ENCODE measurements around the gene NEB. TPM values are rescaled to one million over a fixed set of nuclear protein-coding genes. Genes with fewer than 3 reads are reported as not detected.
"Not testable (repeated sequence)": the region's sequence is repeated elsewhere in the genome, so short reads cannot be mapped to it uniquely, and the experiment has no call there.

The NEB gene
- total RNA-seq, 1 donor: under 0.01 TPM

DNA sequence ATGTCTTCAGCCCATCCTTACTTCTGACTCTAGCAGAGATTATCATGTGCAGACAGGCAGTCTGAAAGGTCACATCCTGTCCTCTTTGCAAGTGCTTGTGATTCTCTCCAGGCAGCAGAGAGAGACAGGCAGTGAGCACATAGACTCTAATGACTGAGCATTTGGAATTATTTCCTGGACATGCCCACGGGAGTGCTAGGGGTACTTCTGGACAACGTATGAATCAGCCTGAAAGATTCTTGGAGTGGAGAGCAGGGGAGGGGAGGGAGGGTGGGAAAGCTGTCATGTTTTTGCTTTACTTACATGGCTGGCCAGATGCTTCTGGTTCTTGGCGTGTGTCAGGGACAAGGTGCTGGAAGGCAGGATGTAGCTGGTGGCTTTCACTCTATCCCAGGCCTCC is 174.0 kb downstream of the NEB start:
- peak; percentile 35 for DNase-seq (ENCODE audit: low read depth)
- TF ChIP-seq, protein P1, sequence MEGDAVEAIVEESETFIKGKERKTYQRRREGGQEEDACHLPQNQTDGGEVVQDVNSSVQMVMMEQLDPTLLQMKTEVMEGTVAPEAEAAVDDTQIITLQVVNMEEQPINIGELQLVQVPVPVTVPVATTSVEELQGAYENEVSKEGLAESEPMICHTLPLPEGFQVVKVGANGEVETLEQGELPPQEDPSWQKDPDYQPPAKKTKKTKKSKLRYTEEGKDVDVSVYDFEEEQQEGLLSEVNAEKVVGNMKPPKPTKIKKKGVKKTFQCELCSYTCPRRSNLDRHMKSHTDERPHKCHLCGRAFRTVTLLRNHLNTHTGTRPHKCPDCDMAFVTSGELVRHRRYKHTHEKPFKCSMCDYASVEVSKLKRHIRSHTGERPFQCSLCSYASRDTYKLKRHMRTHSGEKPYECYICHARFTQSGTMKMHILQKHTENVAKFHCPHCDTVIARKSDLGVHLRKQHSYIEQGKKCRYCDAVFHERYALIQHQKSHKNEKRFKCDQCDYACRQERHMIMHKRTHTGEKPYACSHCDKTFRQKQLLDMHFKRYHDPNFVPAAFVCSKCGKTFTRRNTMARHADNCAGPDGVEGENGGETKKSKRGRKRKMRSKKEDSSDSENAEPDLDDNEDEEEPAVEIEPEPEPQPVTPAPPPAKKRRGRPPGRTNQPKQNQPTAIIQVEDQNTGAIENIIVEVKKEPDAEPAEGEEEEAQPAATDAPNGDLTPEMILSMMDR (IDR thresholded peaks at IDR 0.05; ENCODE audit: insufficient read depth, low read depth, low read length): no peak
- H3K4me3 ChIP-seq (ENCODE audit: low read depth, low read length): no peak overlapping the region

DNA sequence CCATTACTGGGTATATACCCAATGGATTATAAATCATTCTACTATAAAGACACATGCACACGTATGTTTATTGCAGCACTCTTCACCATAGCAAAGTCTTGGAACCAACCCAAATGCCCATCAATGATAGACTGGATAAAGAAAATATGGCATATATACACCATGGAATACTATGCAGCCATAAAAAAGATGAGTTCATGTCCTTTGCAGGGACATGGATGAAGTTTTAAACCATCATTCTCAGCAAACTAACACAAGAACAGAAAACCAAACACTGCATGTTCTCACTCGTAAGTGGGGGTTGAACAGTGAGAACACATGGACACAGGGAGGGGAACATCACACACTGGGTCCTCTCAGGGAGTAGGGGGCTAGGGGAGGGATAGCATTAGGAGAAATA is 174.8 kb downstream of the NEB start:
- not testable (repeated sequence) for H3K4me3 ChIP-seq (ENCODE audit: low read depth, low read length); DNase-seq (ENCODE audit: low read depth)

DNA sequence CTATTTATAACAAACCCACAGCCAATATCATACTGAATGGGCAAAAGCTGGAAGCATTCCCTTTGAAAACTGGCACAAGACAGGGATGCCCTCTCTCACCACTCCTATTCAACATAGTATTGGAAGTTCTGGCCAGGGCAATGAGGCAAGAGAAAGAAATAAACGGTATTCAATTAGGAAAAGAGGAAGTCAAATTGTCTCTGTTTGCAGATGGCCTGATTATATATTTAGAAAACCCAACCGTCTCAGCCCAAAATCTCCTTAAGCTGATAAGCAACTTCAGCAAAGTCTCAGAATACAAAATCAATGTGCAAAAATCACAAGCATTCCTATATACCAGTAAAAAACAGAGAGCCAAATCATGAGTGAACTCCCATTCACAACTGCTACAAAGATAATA is 176.4 kb downstream of the NEB start:
- H3K4me3 ChIP-seq (ENCODE audit: low read depth, low read length); DNase-seq (ENCODE audit: low read depth): not testable (repeated sequence)

DNA sequence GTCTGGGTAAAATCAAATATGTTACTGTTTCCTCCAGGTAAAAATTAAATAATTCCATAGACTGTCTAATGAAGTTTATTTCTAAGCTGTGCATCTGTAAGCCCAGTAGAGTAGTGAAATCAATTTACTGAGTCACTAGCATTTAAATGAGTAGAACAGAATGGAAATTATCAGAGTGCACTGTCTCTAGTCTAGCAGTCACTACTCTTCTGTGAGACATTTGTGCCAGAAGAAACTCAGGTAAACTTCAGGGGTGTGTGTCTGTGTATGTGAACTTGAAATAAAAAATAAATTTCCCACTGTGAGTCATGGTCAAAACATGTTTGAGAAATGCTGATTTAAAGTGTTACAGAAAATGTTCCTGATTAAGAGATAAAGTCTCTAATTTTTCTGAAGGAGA is 178.2 kb downstream of the NEB start:
- TF ChIP-seq, protein P1 (IDR thresholded peaks at IDR 0.05; ENCODE audit: insufficient read depth, low read depth, low read length): no peak
- peak; percentile 4 for DNase-seq (ENCODE audit: low read depth)

DNA sequence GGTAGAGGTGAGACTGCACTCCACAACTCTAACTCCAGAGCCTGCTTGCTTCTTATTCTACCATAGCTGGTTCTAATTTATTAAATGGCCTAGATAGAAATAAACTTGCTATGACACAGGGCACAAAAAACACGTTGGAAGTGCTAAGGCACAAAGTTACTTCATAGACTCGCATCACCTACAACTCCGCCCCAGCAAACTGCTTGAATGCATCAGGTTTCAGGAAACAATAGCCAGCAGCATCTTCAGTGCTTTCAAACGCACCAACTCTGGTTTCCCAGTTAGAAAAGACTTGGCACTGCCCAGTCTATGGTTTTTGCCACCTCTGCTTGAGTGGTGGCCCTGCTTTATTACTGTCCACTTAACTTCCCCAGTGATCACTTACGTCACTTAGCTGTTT is 182.0 kb downstream of the NEB start:
- TF ChIP-seq, protein P1 (IDR thresholded peaks at IDR 0.05; ENCODE audit: insufficient read depth, low read depth, low read length): no peak

More for the DNA sequence above, 178.2 kb downstream of the NEB start:
- no peak overlapping the region for H3K4me3 ChIP-seq (ENCODE audit: low read depth, low read length)

DNA sequence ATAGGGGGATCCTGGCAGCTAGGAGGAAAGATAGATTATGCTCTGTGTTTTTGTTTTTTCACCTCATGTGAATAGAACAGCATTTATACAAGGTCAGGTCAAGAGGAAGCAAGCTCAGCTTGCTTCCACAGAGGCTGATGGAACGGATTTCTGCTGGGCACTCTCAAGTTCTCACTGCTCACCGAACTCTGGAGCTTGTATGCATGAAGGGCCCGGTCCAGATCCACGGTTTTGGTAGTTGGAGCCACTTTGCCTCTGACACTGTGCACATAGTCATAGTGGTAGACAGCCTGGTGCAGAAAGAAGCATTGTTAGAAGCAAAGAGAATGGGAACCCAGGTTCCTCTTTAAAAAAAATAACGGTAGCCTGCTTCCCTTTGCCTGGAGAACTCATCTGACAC is 182.7 kb downstream of the NEB start:
- TF ChIP-seq, protein P1 (IDR thresholded peaks at IDR 0.05; ENCODE audit: insufficient read depth, low read depth, low read length): no peak
- no peak overlapping the region for H3K4me3 ChIP-seq (ENCODE audit: low read depth, low read length)
- DNase-seq (ENCODE audit: low read depth): no peak

More for the DNA sequence above, 182.0 kb downstream of the NEB start:
- H3K4me3 ChIP-seq (ENCODE audit: low read depth, low read length): no peak overlapping the region
- DNase-seq (ENCODE audit: low read depth): no peak

DNA sequence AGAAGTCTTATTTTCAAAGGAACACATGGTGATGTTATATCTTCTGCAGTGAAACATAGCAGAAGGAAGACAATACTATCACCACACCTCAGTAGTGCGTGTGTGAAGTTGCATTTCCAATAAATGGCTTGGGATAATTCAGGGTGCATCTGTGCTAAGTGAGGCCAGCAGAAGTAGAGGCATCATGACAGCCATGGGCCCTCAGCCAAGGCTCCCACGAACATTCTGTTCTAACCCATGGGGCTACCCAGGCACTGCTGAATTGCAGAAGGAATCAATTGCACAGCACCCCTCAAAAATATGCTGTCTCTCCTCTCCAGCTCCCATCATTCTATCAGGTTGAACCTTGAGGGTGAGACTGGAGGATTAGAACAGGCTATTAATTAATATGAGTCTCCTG is 185.1 kb downstream of the NEB start:
- TF ChIP-seq, protein P1 (IDR thresholded peaks at IDR 0.05; ENCODE audit: insufficient read depth, low read depth, low read length): no peak
- DNase-seq (ENCODE audit: low read depth): no peak
- no peak overlapping the region for H3K4me3 ChIP-seq (ENCODE audit: low read depth, low read length)

DNA sequence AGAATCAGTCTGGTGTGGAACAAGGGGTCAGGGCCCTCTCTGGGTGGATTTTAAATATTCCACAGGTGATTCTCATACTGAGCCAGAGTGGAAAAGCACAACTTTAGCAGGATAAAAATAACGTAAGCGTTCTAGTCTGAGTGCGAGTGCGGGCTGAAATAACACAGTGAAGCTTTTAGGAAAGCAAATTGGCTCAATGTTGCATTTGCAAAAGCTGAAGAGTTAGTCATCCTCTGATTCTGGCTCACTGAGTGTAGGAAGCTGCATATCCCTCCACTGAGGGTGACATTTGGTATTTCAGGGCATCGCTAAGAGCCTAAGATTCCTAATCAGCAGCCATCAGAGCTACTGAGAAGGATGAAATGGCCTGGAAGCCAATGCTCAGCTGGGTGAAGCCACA is 189.8 kb downstream of the NEB start:
- TF ChIP-seq, protein P1 (IDR thresholded peaks at IDR 0.05; ENCODE audit: insufficient read depth, low read depth, low read length): no peak
- DNase-seq (ENCODE audit: low read depth): no peak
- H3K4me3 ChIP-seq (ENCODE audit: low read depth, low read length): no peak overlapping the region

All from fibroblast of villous mesenchyme (primary cell).